SK-N-MC (cell line): ENCODE results near the gene ZNF385B.

Experiments used
- EZH2 ChIP-seq: fragments of 200-600 bp; sonication (generic); IDR thresholded peaks from one replicate; pipeline ENCODE4 v1.6.1; 2017; ENCODE audit warnings: antibody characterized with exemption
- FOXP2 ChIP-seq: optimal IDR thresholded peaks from 2 replicates; pipeline ENCODE3; 2011; ENCODE audit warnings: mild to moderate bottlenecking, moderate library complexity; ENCODE audit not compliant: insufficient read depth; ENCODE audit errors: extremely low read length, control extremely low read depth
- POLR2AphosphoS5 ChIP-seq: IDR thresholded peaks from 2 replicates; pipeline ENCODE4 v1.6.1; 2012; ENCODE audit warnings: mild to moderate bottlenecking, low read depth, low read length, borderline replicate concordance

- TF ChIP-seq POLR2AphosphoS5 (no peak), EZH2 (no peak), FOXP2 (no peak)
These were observed 295.6 kb downstream of the ZNF385B start for GRCh38 chr2:179565807-179566206.
